IMR-90 (cell line): ENCODE measurements around the gene BDKRB1. TPM values are rescaled to one million over a fixed set of nuclear protein-coding genes. Genes with fewer than 3 reads are reported as not detected.

Source experiments
- ATAC-seq: fragments of 200-7000 bp; cut with Tn5 transposase; 2 replicates; pipeline ENCODE4 v1.9.1; 2020; ENCODE audit warnings: low read depth, mild to moderate bottlenecking, moderate library complexity
- BruUV-seq: library from RNA; stranded (reverse); fragments of 400-500 nt; replicated peaks from 2 replicates; lab custom pipeline; 2021; lab: Mats Ljungman, UMichigan
- CTCF ChIA-PET: fragments of 300-600 bp; formaldehyde crosslinking; extraction: SDS; loops from one replicate; lab custom pipeline; 2021; ENCODE audit warnings: antibody characterized with exemption; lab: Yijun Ruan, JAX
- POLR2A ChIA-PET: fragments of 300-600 bp; sonication (Branson Sonifier 250); formaldehyde crosslinking; loops from one replicate; lab custom pipeline; 2022; ENCODE audit warnings: antibody characterized with exemption; ENCODE audit not compliant: unreplicated experiment; lab: Charles Lee
- DNase-seq: peaks from one replicate; pipeline ENCODE4 v3.0.0; 2013
- H2AFZ ChIP-seq: replicated peaks from 2 replicates; pipeline ENCODE3; 2013; ENCODE audit warnings: low read length, mild to moderate bottlenecking; ENCODE audit not compliant: poor library complexity
- H2AK5ac ChIP-seq: 2 replicates; pipeline ENCODE4 v1.6.1; 2013; ENCODE audit warnings: low read depth, low read length, inconsistent platforms
- H2AK9ac ChIP-seq: replicated peaks from 2 replicates; pipeline ENCODE3; 2013; ENCODE audit warnings: mild to moderate bottlenecking, low read depth, low read length, moderate library complexity; ENCODE audit not compliant: poor library complexity
- H2BK120ac ChIP-seq: 2 replicates; pipeline ENCODE4 v1.6.1; 2013; ENCODE audit warnings: low read depth, low read length, inconsistent platforms
- H2BK15ac ChIP-seq: 3 replicates; pipeline ENCODE4 v1.6.1; 2013; ENCODE audit warnings: low read depth, low read length, inconsistent platforms
- H2BK20ac ChIP-seq: 2 replicates; pipeline ENCODE4 v1.6.1; 2013; ENCODE audit warnings: low read depth, mild to moderate bottlenecking, inconsistent platforms, low read length, moderate library complexity
- H2BK5ac ChIP-seq: 2 replicates; pipeline ENCODE4 v1.6.1; 2013; ENCODE audit warnings: mild to moderate bottlenecking, low read depth, low read length, inconsistent platforms; ENCODE audit not compliant: poor library complexity, severe bottlenecking
- H3K14ac ChIP-seq: replicated peaks from 2 replicates; pipeline ENCODE4 v1.6.1; 2013; ENCODE audit warnings: low read depth, low read length, inconsistent platforms
- H3K18ac ChIP-seq: 2 replicates; pipeline ENCODE4 v1.6.1; 2013; ENCODE audit warnings: low read depth, low read length, control low read depth
- H3K23ac ChIP-seq: 2 replicates; pipeline ENCODE4 v1.6.1; 2013; ENCODE audit warnings: low read depth, low read length, inconsistent platforms
- H3K27ac ChIP-seq: 2 replicates; pipeline ENCODE4 v1.5.1; 2013; ENCODE audit warnings: mild to moderate bottlenecking, control low read depth, low read length; ENCODE audit not compliant: insufficient read depth
- H3K27me3 ChIP-seq: 2 replicates; pipeline ENCODE4 v1.6.1; 2013; ENCODE audit warnings: low read length; ENCODE audit not compliant: control insufficient read depth, insufficient read depth
- H3K36me3 ChIP-seq: 2 replicates; pipeline ENCODE4 v1.6.1; 2013; ENCODE audit warnings: low read length, mixed read lengths; ENCODE audit not compliant: control insufficient read depth, insufficient read depth
- H3K4ac ChIP-seq: 2 replicates; pipeline ENCODE4 v1.6.1; 2013; ENCODE audit warnings: low read depth, low read length, inconsistent platforms
- H3K4me1 ChIP-seq: 2 replicates; pipeline ENCODE4 v1.6.1; 2013; ENCODE audit warnings: low read length, mixed read lengths; ENCODE audit not compliant: control insufficient read depth, insufficient read depth
- H3K4me2 ChIP-seq: 2 replicates; pipeline ENCODE4 v1.6.1; 2013; ENCODE audit warnings: low read depth, mild to moderate bottlenecking, control low read depth, low read length, moderate library complexity
- H3K4me3 ChIP-seq: 2 replicates; pipeline ENCODE4 v1.5.1; 2013; ENCODE audit warnings: low read depth, mild to moderate bottlenecking, control low read depth, low read length, moderate library complexity; ENCODE audit not compliant: insufficient read depth
- H3K56ac ChIP-seq: 2 replicates; pipeline ENCODE4 v1.6.1; 2013; ENCODE audit warnings: low read length, inconsistent platforms; ENCODE audit not compliant: insufficient read depth; ENCODE audit errors: extremely low read depth
- H3K79me1 ChIP-seq, 2 experiments: 2 replicates each; pipeline ENCODE4 v1.6.1; 2013; ENCODE audit warnings: low read length in 2 of 2, inconsistent platforms in 1 of 2, low read depth in 1 of 2
- H3K9ac ChIP-seq: 2 replicates; pipeline ENCODE4 v1.6.1; 2013; ENCODE audit warnings: low read depth, low read length, control low read depth
- H3K9me1 ChIP-seq: 2 replicates; pipeline ENCODE4 v1.6.1; 2013; ENCODE audit warnings: low read length, inconsistent platforms; ENCODE audit not compliant: insufficient read depth
- H3K9me3 ChIP-seq: 2 replicates; pipeline ENCODE4 v1.6.1; 2013; ENCODE audit warnings: low read length; ENCODE audit not compliant: control insufficient read depth, insufficient read depth
- H4K20me1 ChIP-seq: 2 replicates; pipeline ENCODE4 v1.6.1; 2013; ENCODE audit warnings: low read length, inconsistent platforms; ENCODE audit not compliant: insufficient read depth
- H4K5ac ChIP-seq: 2 replicates; pipeline ENCODE4 v1.6.1; 2013; ENCODE audit warnings: mild to moderate bottlenecking, low read depth, low read length, control low read depth
- H4K8ac ChIP-seq, 2 experiments: 2 replicates each; pipeline ENCODE4 v1.6.1; 2013; ENCODE audit warnings: low read depth in 2 of 2, low read length in 2 of 2, control low read depth in 1 of 2, inconsistent platforms in 1 of 2
- H4K91ac ChIP-seq: 2 replicates; pipeline ENCODE4 v1.6.1; 2013; ENCODE audit warnings: low read depth, low read length, inconsistent platforms; ENCODE audit not compliant: insufficient read depth
- BHLHE40 ChIP-seq: fragments of 150-350 bp; IDR thresholded peaks from 2 replicates; pipeline ENCODE4 v1.6.1; 2016; ENCODE audit warnings: mild to moderate bottlenecking, low read depth, low read length
- CHD1 ChIP-seq: IDR thresholded peaks from 2 replicates; pipeline ENCODE4 v1.6.1; 2012; ENCODE audit warnings: low read depth, low read length, improper control_type of control experiment
- ELK1 ChIP-seq: fragments of 150-350 bp; IDR thresholded peaks from 2 replicates; pipeline ENCODE4 v1.6.1; 2016; ENCODE audit warnings: low read depth, mild to moderate bottlenecking, low read length, moderate library complexity, borderline replicate concordance
- MAFK ChIP-seq: IDR thresholded peaks from 2 replicates; pipeline ENCODE4 v1.6.1; 2012; ENCODE audit warnings: low read depth, low read length, improper control_type of control experiment
- WGBS, 2 experiments: methylation state at CpG; one replicate each; pipeline versions ENCODE4 v1.1.5 to v1.1.7; 2013; ENCODE audit warnings: missing lambda C conversion rate in 2 of 2; ENCODE audit not compliant: insufficient read length in 1 of 2; ENCODE audit errors: extremely low coverage in 2 of 2; 5-methylcytosine and 5-hydroxymethylcytosine counted together
- dilution Hi-C: fragments of 300-500 bp; cut with HindIII; formaldehyde crosslinking; loops from one replicate; pipeline ENCODE4 v1.14.3; 2018; ENCODE audit warnings: low sequenced_read_pairs; ENCODE audit not compliant: unreplicated experiment
- in situ Hi-C: fragments of 300-500 bp; cut with MboI; formaldehyde crosslinking; loops from 3 replicates; pipeline ENCODE4 v1.14.3; 2019; ENCODE audit warnings: low sequenced_read_pairs, inconsistent platforms, mixed read lengths
- intact Hi-C: fragments of 100-400 bp; cut with micrococcal nuclease; formaldehyde crosslinking; loops from 2 replicates; pipeline ENCODE4 v1.10.0; 2022
- polyA plus RNA-seq, 3 experiments: library from polyadenylated mRNA; depleted of rRNA; stranded (reverse); fragments of >200 nt; gene quantifications; 2 replicates each; pipeline ENCODE4 v1.2.3, GENCODE V29; 2012; ENCODE audit warnings: low replicate concordance in 1 of 3
- total RNA-seq: library from RNA; depleted of rRNA; stranded (reverse); fragments of >200 nt; gene quantifications from 2 replicates; pipeline ENCODE4 v1.2.3, GENCODE V29; 2012

BDKRB1 gene
- total and polyA plus RNA-seq, 2 of the 4 experiments (the other 2 are of a cell fraction) = 56.5 to 130 TPM

- peak overlapping the region; percentile 33 for H3K14ac ChIP-seq
- intact Hi-C loops (no loop called here), dilution Hi-C loops (no loop called here), in situ Hi-C loops (no loop called here)
- 85% methylated on average over 4 of the region's 8 CpGs; no CpG with 5 or more reads in 1 of the 2 experiments for whole genome bisulfite sequencing, 2 experiments
- H3K18ac ChIP-seq = peak overlapping the region; percentile 1; the same call in 1 of the 2 replicates
- peak overlapping the region; percentile 75 for H2BK20ac ChIP-seq
- ATAC-seq (no peak), DNase-seq (no peak)
- H3K4me2 ChIP-seq = no peak overlapping the region
- H4K5ac ChIP-seq = peak overlapping the region; percentile 27; the same call in 1 of the 2 replicates
- peaks cover 72% of the 10 kb centered on the region for H3K36me3 ChIP-seq
- H3K27me3 ChIP-seq = no peaks in the 10 kb centered on the region
- no peak overlapping the region for H2AFZ ChIP-seq
- H2AK9ac ChIP-seq = no peak overlapping the region
- peaks cover 60 to 90% of the 10 kb centered on the region in 2 experiments for H3K79me1 ChIP-seq
- POLR2A ChIA-PET = no interaction called here
- H3K56ac ChIP-seq = no peak overlapping the region
- no peak for TF ChIP-seq ELK1
- no peak for TF ChIP-seq BHLHE40
- no peak for TF ChIP-seq MAFK
- no peak for TF ChIP-seq CHD1
- H3K4me3 ChIP-seq = no peak overlapping the region
- H4K8ac ChIP-seq = peak overlapping the region; percentile 2 to 87; a peak in 2 of 4 replicates
- peaks cover 35% of the 10 kb centered on the region for H3K4me1 ChIP-seq
- peak overlapping the region; percentile 86; the same call in 1 of the 2 replicates for H2AK5ac ChIP-seq
- H3K9me3 ChIP-seq = no peaks in the 10 kb centered on the region
- peak overlapping the region; percentile 83 for H4K91ac ChIP-seq
- H3K23ac ChIP-seq = peak overlapping the region; percentile 35; the same call in 1 of the 2 replicates
- no peak overlapping the region for H3K9ac ChIP-seq
- H2BK5ac ChIP-seq = peak overlapping the region; percentile 70
- H3K27ac ChIP-seq = peak overlapping the region; percentile 18; the same call in 1 of the 2 replicates
- peak overlapping the region; percentile 91 for H3K4ac ChIP-seq
- CTCF ChIA-PET = interaction anchor here (0.6 kb wide), 1 partner anchor 331 kb away, joined by 4 read pairs; no protein-coding TSS in a partner anchor
- peaks cover 39% of the 10 kb centered on the region for H4K20me1 ChIP-seq
- H2BK120ac ChIP-seq = peak overlapping the region; percentile 85
- H2BK15ac ChIP-seq = peak overlapping the region; percentile 43; the same call in 1 of the 3 replicates
- peaks cover 52% of the 10 kb centered on the region for H3K9me1 ChIP-seq
- BruUV-seq = no TSS peak
Measured at GRCh38 chr14:96221841-96222240, 34.2 kb upstream of the BDKRB1 start.
